ENCODE data around the gene PPRC1.

Gene PPRC1

DNA sequence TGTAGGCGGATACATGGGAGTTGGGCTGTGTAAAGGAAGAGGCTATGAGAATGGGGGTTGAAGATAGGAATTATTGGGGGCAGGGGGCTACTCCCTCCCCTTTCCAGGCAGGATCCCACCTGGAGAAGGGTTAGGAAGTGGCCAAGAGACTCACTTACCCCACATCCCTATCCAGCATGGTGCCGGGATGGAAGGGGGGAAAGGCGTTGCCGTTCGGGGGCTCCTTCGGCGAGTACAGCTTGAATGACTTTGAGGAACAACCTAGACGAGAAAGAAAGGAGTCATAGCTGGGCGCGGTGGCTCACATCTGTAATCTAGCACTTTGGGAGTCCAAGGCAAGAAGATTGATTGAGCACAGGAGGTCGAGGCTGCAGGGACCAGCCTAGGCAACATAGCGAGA lies 21.6 kb upstream of the PPRC1 start:
- H3K36me3 ChIP-seq (ENCODE audit: control insufficient read depth, insufficient read depth, low read length), result peaks cover 19% of the 10 kb centered on the region
- peaks cover 25% of the 10 kb centered on the region for H3K4me1 ChIP-seq (ENCODE audit: control insufficient read depth, insufficient read depth, low read length)
- no peak overlapping the region for H3K9ac ChIP-seq (ENCODE audit: low read length)
- H3K9me3 ChIP-seq (ENCODE audit: control insufficient read depth, low read length), result no peaks in the 10 kb centered on the region
- H3K27me3 ChIP-seq (ENCODE audit: control insufficient read depth, insufficient read depth, low read length), result no peaks in the 10 kb centered on the region
- H3K4me3 ChIP-seq (ENCODE audit: low read length), result no peak overlapping the region

GRCh38 chr10:102112210-102112817 lies 20.5 kb upstream of the PPRC1 start:
- Histone ChIP-seq H3K9me3 (ENCODE audit: control insufficient read depth, low read length) (no peaks in the 10 kb centered on the region), H3K4me3 (ENCODE audit: low read length) (no peak overlapping the region), H3K9ac (ENCODE audit: low read length) (no peak overlapping the region), H3K36me3 (ENCODE audit: control insufficient read depth, insufficient read depth, low read length) (peaks cover 19% of the 10 kb centered on the region), H3K4me1 (ENCODE audit: control insufficient read depth, insufficient read depth, low read length) (peaks cover 35% of the 10 kb centered on the region), H3K27me3 (ENCODE audit: control insufficient read depth, insufficient read depth, low read length) (no peaks in the 10 kb centered on the region)

- Histone ChIP-seq H3K9me3 (ENCODE audit: control insufficient read depth, low read length) (no peaks in the 10 kb centered on the region), H3K27me3 (ENCODE audit: control insufficient read depth, insufficient read depth, low read length) (no peaks in the 10 kb centered on the region), H3K4me1 (ENCODE audit: control insufficient read depth, insufficient read depth, low read length) (peaks cover 46% of the 10 kb centered on the region), H3K9ac (ENCODE audit: low read length) (peak overlapping the region; percentile 79), H3K36me3 (ENCODE audit: control insufficient read depth, insufficient read depth, low read length) (peaks cover 19% of the 10 kb centered on the region), H3K4me3 (ENCODE audit: low read length) (peak overlapping the region; percentile 50)
These were observed 19.4 kb upstream of the PPRC1 start for GRCh38 chr10:102113261-102113955.

GRCh38 chr10:102113956-102114857 lies 18.6 kb upstream of the PPRC1 start:
- no peaks in the 10 kb centered on the region for H3K27me3 ChIP-seq (ENCODE audit: control insufficient read depth, insufficient read depth, low read length)
- peaks cover 12% of the 10 kb centered on the region for H3K36me3 ChIP-seq (ENCODE audit: control insufficient read depth, insufficient read depth, low read length)
- H3K9ac ChIP-seq (ENCODE audit: low read length), result peak overlapping the region; percentile 79
- H3K4me3 ChIP-seq (ENCODE audit: low read length), result peak overlapping the region; percentile 50
- peaks cover 54% of the 10 kb centered on the region for H3K4me1 ChIP-seq (ENCODE audit: control insufficient read depth, insufficient read depth, low read length)
- H3K9me3 ChIP-seq (ENCODE audit: control insufficient read depth, low read length), result no peaks in the 10 kb centered on the region

GRCh38 chr10:102114861-102115618 lies 17.8 kb upstream of the PPRC1 start:
- Histone ChIP-seq H3K4me1 (ENCODE audit: control insufficient read depth, insufficient read depth, low read length) (peaks cover 58% of the 10 kb centered on the region), H3K27me3 (ENCODE audit: control insufficient read depth, insufficient read depth, low read length) (no peaks in the 10 kb centered on the region), H3K9ac (ENCODE audit: low read length) (peak overlapping the region; percentile 75), H3K36me3 (ENCODE audit: control insufficient read depth, insufficient read depth, low read length) (peaks cover 10% of the 10 kb centered on the region), H3K9me3 (ENCODE audit: control insufficient read depth, low read length) (no peaks in the 10 kb centered on the region), H3K4me3 (ENCODE audit: low read length) (no peak overlapping the region)

GRCh38 chr10:102115775-102116174 lies 17.1 kb upstream of the PPRC1 start:
- Histone ChIP-seq H3K4me3 (ENCODE audit: low read length) (no peak overlapping the region), H3K9ac (ENCODE audit: low read length) (peak overlapping the region; percentile 75), H3K9me3 (ENCODE audit: control insufficient read depth, low read length) (no peaks in the 10 kb centered on the region), H3K27me3 (ENCODE audit: control insufficient read depth, insufficient read depth, low read length) (no peaks in the 10 kb centered on the region), H3K4me1 (ENCODE audit: control insufficient read depth, insufficient read depth, low read length) (peaks cover 58% of the 10 kb centered on the region), H3K36me3 (ENCODE audit: control insufficient read depth, insufficient read depth, low read length) (peaks cover 3% of the 10 kb centered on the region)

DNA sequence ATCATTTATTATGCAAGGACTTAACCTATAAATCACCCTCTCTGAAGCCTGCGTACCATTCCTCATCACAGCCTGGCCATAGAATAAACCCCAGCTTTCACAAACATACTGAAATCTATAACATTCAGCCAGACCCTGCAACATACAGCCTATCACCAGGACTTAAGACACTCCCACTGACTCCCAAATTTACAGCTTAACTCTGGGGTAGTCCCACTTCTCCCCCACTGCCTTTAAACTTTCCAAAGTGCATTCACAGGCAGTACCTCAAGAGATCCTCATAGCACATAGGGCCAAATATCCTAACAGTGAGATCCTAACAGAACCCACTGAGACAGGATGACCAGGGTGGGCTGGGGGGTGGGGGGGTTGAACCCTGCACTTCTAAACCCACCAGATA lies 16.2 kb upstream of the PPRC1 start:
- H3K4me1 ChIP-seq (ENCODE audit: control insufficient read depth, insufficient read depth, low read length), result peaks cover 58% of the 10 kb centered on the region
- no peak overlapping the region for H3K4me3 ChIP-seq (ENCODE audit: low read length)
- no peaks in the 10 kb centered on the region for H3K36me3 ChIP-seq (ENCODE audit: control insufficient read depth, insufficient read depth, low read length)
- H3K9ac ChIP-seq (ENCODE audit: low read length), result peak overlapping the region; percentile 9
- H3K27me3 ChIP-seq (ENCODE audit: control insufficient read depth, insufficient read depth, low read length), result no peaks in the 10 kb centered on the region
- H3K9me3 ChIP-seq (ENCODE audit: control insufficient read depth, low read length), result no peaks in the 10 kb centered on the region

GRCh38 chr10:102117391-102118159 lies 15.3 kb upstream of the PPRC1 start:
- H3K4me3 ChIP-seq (ENCODE audit: low read length), result no peak overlapping the region
- no peaks in the 10 kb centered on the region for H3K36me3 ChIP-seq (ENCODE audit: control insufficient read depth, insufficient read depth, low read length)
- peak overlapping the region; percentile 85 for H3K9ac ChIP-seq (ENCODE audit: low read length)
- H3K9me3 ChIP-seq (ENCODE audit: control insufficient read depth, low read length), result no peaks in the 10 kb centered on the region
- peaks cover 64% of the 10 kb centered on the region for H3K4me1 ChIP-seq (ENCODE audit: control insufficient read depth, insufficient read depth, low read length)
- H3K27me3 ChIP-seq (ENCODE audit: control insufficient read depth, insufficient read depth, low read length), result no peaks in the 10 kb centered on the region

GRCh38 chr10:102118867-102119266 lies 14.0 kb upstream of the PPRC1 start:
- peak overlapping the region; percentile 85 for H3K9ac ChIP-seq (ENCODE audit: low read length)
- H3K36me3 ChIP-seq (ENCODE audit: control insufficient read depth, insufficient read depth, low read length), result no peaks in the 10 kb centered on the region
- no peaks in the 10 kb centered on the region for H3K9me3 ChIP-seq (ENCODE audit: control insufficient read depth, low read length)
- peaks cover 51% of the 10 kb centered on the region for H3K4me1 ChIP-seq (ENCODE audit: control insufficient read depth, insufficient read depth, low read length)
- H3K27me3 ChIP-seq (ENCODE audit: control insufficient read depth, insufficient read depth, low read length), result no peaks in the 10 kb centered on the region
- H3K4me3 ChIP-seq (ENCODE audit: low read length), result peak overlapping the region; percentile 41

DNA sequence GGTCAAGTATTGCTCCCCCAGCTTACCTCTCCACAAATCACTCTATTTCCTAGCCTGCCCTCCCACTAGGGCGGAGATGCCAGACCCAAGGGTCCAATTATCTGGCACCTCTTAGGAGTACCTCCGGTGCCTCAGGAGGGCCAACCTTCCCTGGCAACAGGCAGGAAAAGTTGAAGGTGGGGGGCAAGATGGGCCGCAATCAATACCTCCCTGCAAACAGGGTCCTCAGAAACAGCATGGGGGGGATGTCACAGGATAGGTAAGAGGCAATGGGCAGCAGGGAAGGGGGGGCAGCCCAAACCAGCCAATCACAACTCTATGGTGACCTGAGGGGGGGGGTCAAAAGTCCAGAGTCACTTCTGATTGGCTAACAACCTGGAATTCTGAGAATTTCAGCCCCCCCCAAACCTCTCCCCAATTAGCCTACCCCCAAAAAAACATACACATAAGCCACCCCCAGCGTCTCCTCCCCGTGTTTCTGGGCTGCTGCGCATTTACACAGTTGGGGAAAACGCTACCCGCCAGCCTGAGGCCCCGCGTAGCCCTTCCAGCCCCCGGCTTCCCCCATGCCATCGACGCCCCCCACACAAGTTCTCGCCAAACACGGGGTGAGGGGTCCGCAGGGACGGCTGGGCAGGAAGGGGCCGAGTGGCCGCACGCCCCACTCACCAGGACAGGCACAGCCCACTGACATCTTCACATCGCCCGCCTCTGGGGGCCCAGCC lies 13.3 kb upstream of the PPRC1 start:
- H3K9me3 ChIP-seq (ENCODE audit: control insufficient read depth, low read length), result no peaks in the 10 kb centered on the region
- peaks cover 50% of the 10 kb centered on the region for H3K4me1 ChIP-seq (ENCODE audit: control insufficient read depth, insufficient read depth, low read length)
- H3K4me3 ChIP-seq (ENCODE audit: low read length), result peak overlapping the region; percentile 71

More for the DNA sequence above, 13.3 kb upstream of the PPRC1 start:
- Histone ChIP-seq H3K27me3 (ENCODE audit: control insufficient read depth, insufficient read depth, low read length) (no peaks in the 10 kb centered on the region), H3K9ac (ENCODE audit: low read length) (peak overlapping the region; percentile 85), H3K36me3 (ENCODE audit: control insufficient read depth, insufficient read depth, low read length) (no peaks in the 10 kb centered on the region)

Measured in mucosa of stomach (tissue), 1 donor.